HG03354 (cell line): ENCODE data around the gene CYREN.
"Not testable (repeated sequence)": the region's sequence is repeated elsewhere in the genome, so short reads cannot be mapped to it uniquely, and the experiment has no call there.

Experiments
- ATAC-seq: cut with Tn5 transposase; IDR thresholded peaks from one replicate; pipeline ENCODE4 v1.9.1; 2021; ENCODE audit warnings: mild to moderate bottlenecking; ENCODE audit not compliant: unreplicated experiment, poor library complexity, severe bottlenecking

Gene CYREN

GRCh38 chr7:135180122-135180521 is 9.6 kb upstream of the CYREN start:
- no peak for ATAC-seq

- no peak for ATAC-seq
Measured at GRCh38 chr7:135179321-135179925, 8.9 kb upstream of the CYREN start.

GRCh38 chr7:135178364-135178763 is 7.9 kb upstream of the CYREN start:
- ATAC-seq, result no peak

GRCh38 chr7:135177028-135177696 is 6.7 kb upstream of the CYREN start:
- no peak for ATAC-seq

- ATAC-seq, result no peak
Measured at GRCh38 chr7:135175931-135176330, 5.4 kb upstream of the CYREN start.

- ATAC-seq, result no peak
Measured at GRCh38 chr7:135174941-135175340, 4.4 kb upstream of the CYREN start.

- not testable (repeated sequence) for ATAC-seq
Measured at GRCh38 chr7:135173916-135174315, 3.4 kb upstream of the CYREN start.

GRCh38 chr7:135171581-135172291 is 1.2 kb upstream of the CYREN start:
- not testable (repeated sequence) for ATAC-seq

GRCh38 chr7:135170998-135171481 is 533 bp upstream of the CYREN start:
- ATAC-seq, result peak; percentile 49

- ATAC-seq, result peak; percentile 24
Measured at GRCh38 chr7:135169964-135170273, 588 bp downstream of the CYREN start.

GRCh38 chr7:135169141-135169963 is 1.2 kb downstream of the CYREN start:
- peak; percentile 42 for ATAC-seq

- no peak for ATAC-seq
Measured at GRCh38 chr7:135168489-135169140, 1.9 kb downstream of the CYREN start.

GRCh38 chr7:135168001-135168400 is 2.5 kb downstream of the CYREN start:
- no peak for ATAC-seq

- no peak for ATAC-seq
Measured at GRCh38 chr7:135167365-135167917, 3.1 kb downstream of the CYREN start.

- no peak for ATAC-seq
Measured at GRCh38 chr7:135166338-135166990, 4.0 kb downstream of the CYREN start.

GRCh38 chr7:135165862-135166261 is 4.6 kb downstream of the CYREN start:
- no peak for ATAC-seq

GRCh38 chr7:135164357-135165061 is 6.0 kb downstream of the CYREN start:
- no peak for ATAC-seq

GRCh38 chr7:135162382-135163001 is 8.0 kb downstream of the CYREN start:
- ATAC-seq, result no peak
